HG03575 (cell line): ENCODE data around the gene CRYGA.
"Not testable (repeated sequence)": the region's sequence is repeated elsewhere in the genome, so short reads cannot be mapped to it uniquely, and the experiment has no call there.

Source experiments
- ATAC-seq: cut with Tn5 transposase; IDR thresholded peaks from one replicate; pipeline ENCODE4 v1.9.1; 2021; ENCODE audit not compliant: unreplicated experiment, insufficient number of reproducible peaks, low FRiP score; ENCODE audit errors: extremely low read depth

CRYGA gene

GRCh38 chr2:208130712-208131110 lies 32.7 kb downstream of the CRYGA start:
- ATAC-seq, result no peak

DNA sequence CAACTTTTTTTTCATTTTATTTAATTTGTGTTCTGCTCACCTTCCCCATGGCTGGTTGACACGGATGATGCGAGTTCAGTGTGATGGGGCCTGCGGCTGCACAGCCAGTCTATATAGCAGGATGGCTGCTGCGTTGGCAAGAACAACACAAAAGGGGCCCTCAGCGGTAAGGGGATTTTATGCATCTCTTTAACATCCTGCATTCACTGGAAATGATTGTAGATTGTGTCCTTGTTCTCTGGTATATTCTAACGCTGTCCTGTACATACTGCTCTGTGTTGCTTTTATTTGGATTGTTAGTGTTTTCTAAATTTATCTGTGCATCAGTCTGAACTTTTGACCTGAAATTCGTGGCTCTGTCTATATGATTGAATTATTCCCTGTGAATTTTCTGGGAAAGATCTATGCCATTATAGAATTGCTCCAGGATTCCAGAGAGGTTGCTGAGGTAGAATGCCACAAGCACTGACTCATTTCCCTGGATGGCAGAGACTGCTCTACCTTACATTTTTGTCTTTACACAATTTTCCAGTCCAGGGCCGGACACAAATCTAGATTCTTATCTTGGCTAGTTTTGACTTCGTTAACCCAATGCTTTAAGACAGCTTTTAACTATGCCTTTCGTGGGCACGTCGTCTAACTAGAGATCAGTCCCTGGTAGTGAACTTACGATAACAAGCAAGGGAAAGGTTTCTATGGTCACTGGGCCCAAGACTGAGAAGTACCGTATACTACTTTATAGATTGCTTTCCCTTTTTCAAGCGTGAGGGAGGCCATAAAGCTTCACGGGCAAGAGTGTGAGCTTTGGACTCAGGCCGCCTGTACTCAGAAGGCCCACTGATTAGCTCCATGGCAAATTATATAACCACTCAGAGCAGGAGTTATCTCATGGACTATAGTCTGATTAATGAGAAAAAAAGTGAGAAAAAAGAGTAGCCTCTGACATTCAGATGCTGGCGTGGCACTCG lies 33.4 kb downstream of the CRYGA start, which contains the start of gene CRYGC:
TSS of gene CRYGC (minus strand) at position 85 of the 968 bp plus-strand sequence. CDS start at position 49, 36 bp downstream.
- ATAC-seq, result no peak

DNA sequence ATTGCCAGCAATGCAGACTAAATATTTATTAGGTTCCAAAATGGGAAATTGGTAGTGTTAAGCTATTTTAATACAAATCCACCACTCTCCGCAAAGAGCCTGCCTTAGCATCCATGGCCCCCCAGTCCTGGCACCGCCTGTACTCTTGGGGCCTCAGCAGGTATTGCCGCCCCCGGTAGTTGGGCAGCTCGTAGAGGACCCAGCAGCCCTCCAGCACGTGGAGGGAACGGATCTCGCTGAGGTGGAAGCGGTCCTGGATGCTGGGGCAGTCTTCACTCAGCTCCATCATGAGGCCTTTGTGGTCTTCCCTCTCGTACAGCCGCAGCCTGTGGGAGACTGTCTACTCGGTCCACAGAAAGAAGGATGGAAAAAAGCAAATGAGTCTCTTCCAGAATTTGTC lies 35.3 kb downstream of the CRYGA start:
- no peak for ATAC-seq

GRCh38 chr2:208127090-208127489 lies 36.3 kb downstream of the CRYGA start:
- ATAC-seq, result no peak

DNA sequence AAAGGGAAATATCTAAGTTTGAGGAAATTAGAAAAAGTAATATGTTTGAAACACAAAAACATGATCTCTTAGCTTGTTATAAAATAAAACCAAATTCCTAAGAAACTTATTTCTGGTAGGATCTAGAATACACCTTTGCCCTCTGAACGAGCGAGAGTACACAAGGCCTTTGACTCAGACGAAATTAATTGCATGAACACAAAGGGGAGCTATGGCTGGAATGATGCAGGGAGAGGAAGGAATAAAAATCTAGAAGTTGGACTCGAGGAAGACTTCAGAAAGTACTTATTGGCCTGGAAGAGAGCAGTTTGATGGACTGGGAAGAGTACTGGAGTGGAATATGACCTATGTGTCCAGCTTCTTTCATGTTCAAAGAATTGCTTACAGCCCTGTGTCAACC lies 38.1 kb downstream of the CRYGA start:
- no peak for ATAC-seq

DNA sequence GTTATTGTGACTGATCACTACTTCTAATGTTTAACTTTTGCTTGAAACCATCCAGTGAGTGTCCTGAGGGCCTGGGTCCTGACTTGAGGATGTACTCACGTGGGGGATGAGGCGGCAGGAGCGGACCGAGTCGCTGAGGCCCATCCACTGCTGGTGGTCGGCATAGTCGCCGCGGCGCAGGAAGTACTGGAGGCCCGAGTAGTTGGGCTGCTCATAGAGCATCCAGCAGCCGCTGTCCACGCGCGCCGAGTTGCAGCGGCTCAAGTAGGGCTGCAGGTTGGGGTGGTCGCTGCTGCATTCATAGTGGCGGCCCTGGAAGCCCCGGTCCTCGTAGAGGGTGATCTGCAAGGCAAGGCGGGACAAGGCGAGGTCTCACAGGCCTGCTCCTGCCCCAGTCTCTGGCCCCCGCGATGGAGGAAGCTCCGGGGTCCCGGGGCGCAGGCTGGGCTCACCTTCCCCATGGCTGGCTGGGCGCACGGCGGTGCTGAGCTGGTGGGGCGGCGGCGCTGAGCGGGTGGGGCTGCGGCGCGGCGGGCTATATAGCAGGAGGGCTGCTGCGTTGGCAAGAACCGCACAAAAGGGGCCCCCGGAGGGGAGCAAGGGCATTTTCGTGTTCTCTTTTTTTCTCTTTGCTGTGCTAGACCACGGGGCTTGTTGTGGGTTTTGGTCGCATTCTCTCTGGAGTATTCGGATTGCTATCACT lies 39.2 kb downstream of the CRYGA start, which contains the start of gene CRYGD:
TSS of gene CRYGD (minus strand) at position 512 of the 703 bp plus-strand sequence. CDS start at position 461, 51 bp downstream.
- ATAC-seq, result not testable (repeated sequence)

DNA sequence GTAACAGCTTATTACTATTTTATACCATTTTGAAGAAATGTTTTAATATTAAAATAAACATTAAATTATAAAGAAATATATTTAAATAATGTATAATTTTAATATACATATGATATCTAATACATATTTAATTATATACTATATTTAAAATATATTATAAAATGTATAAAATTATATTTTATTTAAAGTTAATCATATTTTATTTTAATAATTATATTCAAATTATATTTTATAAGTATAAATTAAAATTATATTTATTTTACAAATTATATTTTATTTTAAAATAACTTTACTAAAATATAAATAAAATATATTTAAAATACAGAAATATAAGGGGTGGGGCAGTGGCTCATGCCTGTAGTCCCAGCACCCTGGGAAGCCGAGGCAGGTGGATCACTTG lies 41.1 kb downstream of the CRYGA start:
- no peak for ATAC-seq

DNA sequence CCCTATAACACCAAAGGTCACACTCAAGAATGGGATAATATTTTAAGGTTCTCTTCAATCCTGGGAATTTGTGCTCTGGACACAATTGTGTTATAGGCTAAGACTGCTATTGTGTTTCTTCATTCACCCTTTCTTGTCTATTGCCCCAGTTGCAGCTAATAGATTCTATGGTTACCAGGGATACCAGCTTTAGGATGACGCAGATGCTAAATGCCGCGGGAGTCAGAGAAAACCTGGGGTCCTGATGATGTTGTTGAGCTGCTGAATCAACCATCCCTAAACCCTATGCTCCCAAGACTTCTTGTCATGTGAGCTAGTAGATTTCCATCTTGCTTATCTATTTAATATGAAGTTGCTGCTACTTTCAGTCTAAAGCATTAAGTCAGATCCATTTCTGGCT lies 44.5 kb downstream of the CRYGA start:
- no peak for ATAC-seq

GRCh38 chr2:208117390-208117789 lies 46.0 kb downstream of the CRYGA start:
- ATAC-seq, result not testable (repeated sequence)

DNA sequence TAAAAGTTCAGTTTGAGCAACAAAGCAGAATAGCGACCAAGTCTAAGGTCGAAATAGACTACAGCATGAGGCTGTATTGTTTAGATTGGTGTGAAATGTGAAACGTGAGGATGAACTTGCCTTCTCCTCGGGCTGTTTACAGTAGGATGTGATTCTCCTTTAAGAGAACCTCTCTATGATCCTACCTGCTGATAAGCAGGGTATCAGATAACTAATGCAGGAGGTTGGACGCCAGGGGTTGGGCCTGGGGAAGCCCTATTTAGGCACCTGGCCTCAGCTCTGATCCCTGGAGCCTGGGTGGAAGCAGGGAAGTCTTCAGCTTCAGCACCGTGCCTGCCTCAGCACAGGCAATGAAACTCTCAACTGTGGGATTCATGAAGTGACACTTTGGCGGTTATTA lies 50.4 kb downstream of the CRYGA start:
- ATAC-seq, result no peak

DNA sequence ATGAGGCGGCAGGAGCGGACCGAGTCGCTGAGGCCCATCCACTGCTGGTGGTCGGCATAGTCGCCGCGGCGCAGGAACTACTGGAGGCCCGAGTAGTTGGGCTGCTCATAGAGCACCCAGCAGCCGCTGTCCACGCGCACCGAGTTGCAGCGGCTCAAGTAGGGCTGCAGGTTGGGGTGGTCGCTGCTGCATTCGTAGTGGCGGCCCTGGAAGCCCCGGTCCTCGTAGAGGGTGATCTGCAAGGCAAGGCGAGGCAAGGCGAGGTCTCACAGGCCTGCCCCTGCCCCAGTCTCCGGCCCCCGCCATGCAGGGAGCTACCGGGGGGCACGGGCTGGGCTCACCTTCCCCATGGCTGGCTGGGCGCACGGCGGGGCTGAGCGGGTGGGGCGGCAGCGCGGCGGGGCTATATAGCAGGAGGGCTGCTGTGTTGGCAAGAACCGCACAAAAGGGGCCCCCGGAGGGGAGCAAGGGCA lies 51.1 kb downstream of the CRYGA start:
- ATAC-seq, result not testable (repeated sequence)
